PC-9 (cell line): ENCODE measurements around the gene PLEKHA5. TPM values are rescaled to one million over a fixed set of nuclear protein-coding genes. Genes with fewer than 3 reads are reported as not detected.

Source experiments
- BruUV-seq: library from RNA; stranded (reverse); fragments of 400-500 nt; replicated peaks from 2 replicates; lab custom pipeline; 2021; lab: Mats Ljungman, UMichigan
- CTCF ChIA-PET: fragments of 300-600 bp; sonication (Branson Sonifier 250); formaldehyde crosslinking; loops from one replicate; lab custom pipeline; 2022; ENCODE audit warnings: antibody characterized with exemption; lab: Charles Lee
- POLR2A ChIA-PET: fragments of 300-600 bp; sonication (Branson Sonifier 250); formaldehyde crosslinking; loops from one replicate; lab custom pipeline; 2022; ENCODE audit warnings: antibody characterized with exemption; ENCODE audit not compliant: unreplicated experiment; lab: Charles Lee
- DNase-seq, 2 experiments: peaks; one replicate each; pipeline versions ENCODE4 v3.0.0 to v3.0.0-alpha.2; 2015 to 2022; ENCODE audit warnings: mixed read lengths in 1 of 2
- H2AFZ ChIP-seq: fragments of 200-600 bp; sonication (generic); 2 replicates; pipeline ENCODE4 v1.8.1; 2017; ENCODE audit warnings: antibody characterized with exemption
- H3F3A ChIP-seq: fragments of 200-600 bp; sonication (generic); 2 replicates; pipeline ENCODE4 v1.8.1; 2017; ENCODE audit warnings: antibody characterized with exemption, mild to moderate bottlenecking, low read depth; ENCODE audit not compliant: insufficient read depth
- H3K27ac ChIP-seq: fragments of 200-600 bp; sonication (generic); 2 replicates; pipeline ENCODE4 v1.6.1; 2016; ENCODE audit warnings: mixed run types
- H3K27me3 ChIP-seq: fragments of 200-600 bp; sonication (generic); 2 replicates; pipeline ENCODE4 v1.6.1; 2016; ENCODE audit warnings: low read depth, mixed run types; ENCODE audit not compliant: insufficient read depth
- H3K36me3 ChIP-seq: fragments of 200-600 bp; sonication (generic); 2 replicates; pipeline ENCODE4 v1.6.1; 2016; ENCODE audit warnings: low read depth, mixed run types
- H3K4me1 ChIP-seq: fragments of 200-600 bp; sonication (generic); replicated peaks from 2 replicates; pipeline ENCODE4 v1.6.1; 2016; ENCODE audit warnings: mixed run types; ENCODE audit not compliant: insufficient read depth
- H3K4me2 ChIP-seq: fragments of 200-600 bp; sonication (generic); 2 replicates; pipeline ENCODE4 v1.6.1; 2017; ENCODE audit warnings: mixed run types
- H3K4me3 ChIP-seq: fragments of 200-600 bp; sonication (generic); 2 replicates; pipeline ENCODE4 v1.6.1; 2016; ENCODE audit warnings: mixed run types
- H3K79me2 ChIP-seq: fragments of 200-600 bp; sonication (generic); 2 replicates; pipeline ENCODE4 v1.6.1; 2017; ENCODE audit warnings: low read depth, mixed run types
- H3K9me2 ChIP-seq: fragments of 200-600 bp; sonication (generic); 2 replicates; pipeline ENCODE4 v1.8.1; 2017; ENCODE audit warnings: mild to moderate bottlenecking; ENCODE audit not compliant: insufficient read depth
- H3K9me3 ChIP-seq: fragments of 200-600 bp; sonication (generic); 2 replicates; pipeline ENCODE4 v1.8.1; 2016; ENCODE audit warnings: low read depth; ENCODE audit not compliant: insufficient read depth
- H4K20me1 ChIP-seq: fragments of 200-600 bp; sonication (generic); 2 replicates; pipeline ENCODE4 v1.8.1; 2017; ENCODE audit not compliant: insufficient read depth
- CTCF ChIP-seq: fragments of 200-600 bp; sonication (generic); conservative IDR thresholded peaks from 2 replicates; pipeline ENCODE4 v1.6.1; 2017; ENCODE audit warnings: mixed run types, antibody characterized with exemption, mild to moderate bottlenecking, moderate library complexity
- EZH2 ChIP-seq: fragments of 200-600 bp; sonication (generic); IDR thresholded peaks from 2 replicates; pipeline ENCODE4 v1.8.0; 2017; ENCODE audit warnings: antibody characterized with exemption, low read depth
- intact Hi-C: fragments of 100-400 bp; cut with micrococcal nuclease; formaldehyde crosslinking; loops from one replicate; pipeline ENCODE4 v1.10.0; 2022; ENCODE audit not compliant: unreplicated experiment
- total RNA-seq: library from RNA; stranded (reverse); gene quantifications from 2 replicates; pipeline ENCODE4 v1.2.3, GENCODE V29; 2021

PLEKHA5 gene
- total RNA-seq, 1 experiment from 2014 or later: 54.1 TPM

- H3K79me2 ChIP-seq: peaks cover 32% of the 10 kb centered on the region
- intact Hi-C loops: loop anchor here (10.0 kb wide), 1 partner anchor 414 kb away; no protein-coding TSS in a partner anchor
- H3K36me3 ChIP-seq: peaks cover 11% of the 10 kb centered on the region; the same call in 1 of the 2 replicates
- ChIA-PET CTCF (no interaction called here), POLR2A (no interaction called here)
- H3K4me3 ChIP-seq: no peak overlapping the region
- H2AFZ ChIP-seq: no peak overlapping the region
- H3K27ac ChIP-seq: no peak overlapping the region
- H3K9me3 ChIP-seq: no peaks in the 10 kb centered on the region
- no peaks in the 10 kb centered on the region for H4K20me1 ChIP-seq
- no peak for DNase-seq
- H3K4me1 ChIP-seq: no peaks in the 10 kb centered on the region
- H3K9me2 ChIP-seq: no peaks in the 10 kb centered on the region
- H3K27me3 ChIP-seq: no peaks in the 10 kb centered on the region
- H3K4me2 ChIP-seq: no peak overlapping the region
- no peaks in the 10 kb centered on the region for H3F3A ChIP-seq
- BruUV-seq: no TSS peak
- TF ChIP-seq EZH2 (no peak), CTCF (no peak)
These were observed 9.4 kb downstream of the PLEKHA5 start for GRCh38 chr12:19138956-19139355.

- no peaks in the 10 kb centered on the region for H3K9me2 ChIP-seq
- no peaks in the 10 kb centered on the region for H3K27me3 ChIP-seq
- CTCF ChIA-PET: no interaction called here
- POLR2A ChIA-PET: interaction anchor here (0.6 kb wide), 1 partner anchor 12 kb away, joined by 5 read pairs; no protein-coding TSS in a partner anchor
- TF ChIP-seq EZH2: no peak
- H3K9me3 ChIP-seq: no peaks in the 10 kb centered on the region
- intact Hi-C loops: loop anchor here (10.0 kb wide), 1 partner anchor 415 kb away; no protein-coding TSS in a partner anchor
- 0 out of 2 replicates have a peak, but pooled peaks cover 10% of the 10 kb centered on the region for H3K36me3 ChIP-seq
- BruUV-seq: no TSS peak
- H3K79me2 ChIP-seq: peaks cover 25% of the 10 kb centered on the region
- H3K4me2 ChIP-seq: no peak overlapping the region
- H3K27ac ChIP-seq: no peak overlapping the region
- no peak overlapping the region for H2AFZ ChIP-seq
- no peak for DNase-seq
- H3K4me1 ChIP-seq: no peaks in the 10 kb centered on the region
- H4K20me1 ChIP-seq: no peaks in the 10 kb centered on the region
- H3K4me3 ChIP-seq: no peak overlapping the region
- no peaks in the 10 kb centered on the region for H3F3A ChIP-seq
These were observed 10.2 kb downstream of the PLEKHA5 start for GRCh38 chr12:19139615-19140194.

- Histone ChIP-seq H3K79me2 (peaks cover 16% of the 10 kb centered on the region; the same call in 1 of the 2 replicates), H3K9me2 (no peaks in the 10 kb centered on the region), H3K27ac (no peak overlapping the region), H3K4me2 (no peak overlapping the region), H4K20me1 (0 out of 2 replicates have a peak, but pooled peaks cover 3% of the 10 kb centered on the region), H3F3A (no peaks in the 10 kb centered on the region), H3K4me3 (no peak overlapping the region), H2AFZ (no peak overlapping the region), H3K27me3 (no peaks in the 10 kb centered on the region), H3K36me3 (0 out of 2 replicates have a peak, but pooled peaks cover 8% of the 10 kb centered on the region), H3K4me1 (no peaks in the 10 kb centered on the region), H3K9me3 (no peaks in the 10 kb centered on the region)
- ChIA-PET POLR2A (interaction anchor here (0.7 kb wide), 1 partner anchor 46 kb away, joined by 18 read pairs; no protein-coding TSS in a partner anchor), CTCF (interaction anchor here (0.6 kb wide), 1 partner anchor 9 kb away, joined by 5 read pairs; no protein-coding TSS in a partner anchor)
- intact Hi-C loops: no loop called here
- no peak for DNase-seq
- BruUV-seq: no TSS peak
- TF ChIP-seq CTCF: no peak
- TF ChIP-seq EZH2: no peak
These were observed 11.1 kb downstream of the PLEKHA5 start for GRCh38 chr12:19140381-19141236.
